NCI-H524 treated with DMSO at 0.1 percent for 48 hours (cell line): ENCODE measurements around the gene PARG.
"Not testable (repeated sequence)": the region's sequence is repeated elsewhere in the genome, so short reads cannot be mapped to it uniquely, and the experiment has no call there.

Source experiments
- DNase-seq: peaks from one replicate; lab custom pipeline; 2025; lab: John Stamatoyannopoulos, UW

PARG gene

DNA sequence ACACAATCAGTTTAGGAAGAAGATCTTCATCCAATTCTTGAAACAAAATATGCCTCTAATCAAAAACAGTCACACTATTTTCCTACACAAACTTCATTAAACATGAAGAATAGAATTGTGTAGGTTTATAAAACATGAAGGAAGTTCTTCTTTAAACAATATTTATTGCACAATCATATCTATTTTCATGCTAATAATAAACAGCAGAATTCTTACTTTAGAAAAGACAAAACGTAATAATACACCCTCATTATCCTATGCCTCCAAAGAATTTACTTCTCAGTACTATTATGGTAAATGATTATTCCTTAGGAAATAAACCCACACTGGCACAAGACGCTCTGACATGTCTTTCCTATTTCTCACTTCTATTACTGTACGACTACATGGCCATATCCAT, 41.4 kb downstream of the PARG start:
- not testable (repeated sequence) for DNase-seq

DNA sequence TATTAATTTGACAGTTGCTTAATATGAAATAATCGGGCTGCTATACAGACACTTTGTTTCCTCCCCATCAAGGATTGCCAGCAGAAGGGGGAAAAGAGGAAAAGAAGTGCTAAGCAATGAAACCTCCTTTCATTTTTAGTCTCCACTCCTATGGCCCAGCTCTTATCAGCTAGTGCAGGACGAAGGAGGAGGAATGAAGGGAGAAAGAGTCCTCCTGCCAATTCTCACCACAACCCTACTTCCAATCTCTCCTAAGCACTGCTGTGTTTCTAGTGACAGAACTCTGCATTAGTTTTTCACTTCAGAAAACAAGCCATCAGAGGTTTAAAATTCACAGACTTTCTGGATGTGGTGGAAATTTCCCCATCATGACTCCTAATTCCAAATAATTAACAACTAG, 41.8 kb downstream of the PARG start:
- DNase-seq, result not testable (repeated sequence)

DNA sequence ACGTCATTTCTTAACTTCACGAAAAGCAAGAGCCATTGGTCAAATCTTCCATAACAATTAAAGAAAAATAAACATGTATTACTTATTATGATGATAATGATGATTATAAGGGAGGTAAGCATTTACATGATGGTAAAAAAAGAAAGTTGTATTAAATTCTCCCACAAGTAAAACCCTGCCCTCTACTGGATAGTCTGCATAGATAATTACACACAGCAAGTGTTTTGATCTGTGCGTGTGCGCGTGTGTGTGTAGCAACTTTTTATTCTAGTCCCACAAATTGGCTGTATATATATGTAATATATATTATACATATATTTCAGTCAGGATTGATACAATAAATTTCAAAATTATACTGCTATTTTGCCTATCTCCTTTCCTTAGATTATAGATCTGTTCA, 51.8 kb downstream of the PARG start:
- not testable (repeated sequence) for DNase-seq

DNA sequence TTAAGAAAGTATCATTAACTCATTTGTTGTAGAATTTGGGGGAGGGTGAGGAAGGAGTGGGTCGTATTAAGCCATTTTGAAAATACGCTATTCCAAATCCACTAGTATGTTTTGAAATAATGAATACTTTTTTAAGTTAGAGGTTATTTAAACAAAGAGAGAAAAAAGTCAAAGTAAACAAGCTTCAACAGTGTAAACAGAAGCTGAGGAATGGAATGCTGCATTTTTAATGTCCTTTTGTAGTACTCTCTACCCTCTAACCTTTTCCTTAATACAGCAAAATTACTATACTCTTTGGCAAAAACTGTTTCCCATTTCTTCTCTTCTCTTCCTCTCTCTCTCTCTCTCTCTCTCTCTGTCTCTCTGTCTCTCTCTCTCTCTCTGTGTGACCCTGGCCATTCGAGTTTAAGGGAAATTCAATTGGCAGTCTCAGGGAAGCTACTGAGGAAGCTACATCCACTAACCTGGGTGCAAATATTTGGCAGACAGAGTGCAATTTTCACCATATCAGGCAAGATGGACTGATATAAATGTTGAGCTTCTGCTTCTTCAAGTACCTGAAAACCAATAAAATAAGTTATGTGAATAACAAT, 57.0 kb downstream of the PARG start:
- DNase-seq, result not testable (repeated sequence)

DNA sequence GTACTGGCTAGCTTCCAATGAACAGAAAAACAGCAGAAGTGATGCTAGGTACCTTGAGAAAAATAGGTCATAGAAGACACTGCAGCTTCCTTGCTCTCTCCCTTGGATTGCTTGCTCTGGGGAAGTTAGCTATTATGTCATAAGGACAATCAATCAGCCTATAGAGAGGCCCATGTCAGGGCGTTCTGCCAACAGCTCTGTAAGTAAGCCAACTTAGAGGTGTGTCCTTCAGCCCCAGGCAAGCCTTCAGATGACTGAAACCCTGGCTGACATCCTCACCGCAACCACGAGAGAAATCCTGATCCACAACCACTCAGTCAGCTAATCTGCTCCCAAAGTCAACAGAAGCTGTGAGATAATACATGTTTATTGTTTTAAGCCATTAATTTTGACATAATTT, 58.0 kb downstream of the PARG start:
- not testable (repeated sequence) for DNase-seq

DNA sequence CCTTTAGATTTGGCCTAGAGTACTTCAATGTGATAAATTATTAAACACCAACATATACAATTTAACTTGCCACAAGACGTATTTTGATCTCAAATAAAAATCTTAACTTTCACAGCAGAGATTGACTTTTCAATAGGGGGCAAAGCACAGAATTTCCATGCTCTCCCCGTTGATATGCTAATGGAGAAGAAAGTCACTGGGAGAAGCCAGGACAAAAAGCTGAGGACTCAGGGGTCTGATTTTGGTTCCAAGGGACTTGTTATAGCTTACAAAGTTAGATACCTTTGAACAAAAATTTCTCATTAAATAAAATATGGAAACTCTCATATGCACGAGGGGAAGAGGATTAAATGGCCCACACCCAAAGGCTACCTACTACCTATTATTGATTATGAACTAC, 59.5 kb downstream of the PARG start:
- not testable (repeated sequence) for DNase-seq

DNA sequence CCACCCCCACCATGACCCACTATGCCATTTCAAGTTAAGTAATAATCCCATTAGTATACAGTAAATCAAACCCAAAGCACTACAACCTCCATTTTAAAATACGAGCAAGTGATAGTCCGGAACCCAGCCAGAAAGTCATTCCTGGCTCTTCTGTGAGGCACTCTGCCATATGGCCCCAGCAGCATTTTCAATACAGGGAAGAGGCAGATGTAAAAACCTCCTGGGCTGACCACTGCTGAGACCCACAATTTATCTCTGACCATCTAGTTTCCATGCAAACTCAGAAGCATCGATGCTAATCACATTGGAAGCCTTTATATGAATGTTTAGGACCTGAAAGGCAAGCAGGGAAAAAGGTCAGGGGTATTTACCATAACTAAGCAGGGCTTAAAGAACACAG, 69.1 kb downstream of the PARG start:
- DNase-seq, result not testable (repeated sequence)

DNA sequence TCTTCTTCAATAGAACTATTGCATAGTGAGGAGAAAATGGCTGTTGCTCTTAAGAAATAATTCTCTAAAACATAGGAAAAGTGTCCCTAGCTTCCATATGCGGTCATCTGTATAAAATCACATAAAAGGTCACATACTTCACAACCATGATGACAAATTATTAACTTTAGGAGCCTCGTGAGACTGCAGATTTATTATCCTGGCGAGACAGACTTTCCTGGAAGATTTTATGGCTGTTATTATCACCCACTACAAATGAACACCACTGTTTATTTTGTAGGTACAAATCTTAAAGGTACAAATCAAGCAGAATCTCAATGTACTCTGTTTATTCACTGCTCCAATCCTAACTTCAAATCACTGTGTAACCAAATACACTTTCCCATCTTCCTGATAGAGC, 70.4 kb downstream of the PARG start:
- not testable (repeated sequence) for DNase-seq

DNA sequence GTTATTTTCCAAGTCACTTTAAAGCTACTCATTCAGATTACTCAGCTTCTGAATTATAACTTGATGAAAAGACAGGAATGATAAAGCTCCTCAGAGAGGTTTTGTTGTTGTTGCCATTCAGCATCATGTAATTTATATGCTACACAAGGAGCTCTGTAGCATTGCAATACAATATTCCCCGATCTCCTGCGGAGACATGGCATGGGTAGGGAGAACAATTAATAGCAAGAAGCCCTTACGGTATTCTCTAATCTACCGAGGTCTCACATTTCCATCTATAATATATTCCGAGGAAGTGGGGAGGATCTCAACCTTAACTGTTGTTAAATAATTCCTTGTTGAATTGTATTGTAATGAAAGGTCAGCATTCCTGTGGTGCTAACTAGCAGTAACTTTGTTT, 81.9 kb downstream of the PARG start:
- not testable (repeated sequence) for DNase-seq

DNA sequence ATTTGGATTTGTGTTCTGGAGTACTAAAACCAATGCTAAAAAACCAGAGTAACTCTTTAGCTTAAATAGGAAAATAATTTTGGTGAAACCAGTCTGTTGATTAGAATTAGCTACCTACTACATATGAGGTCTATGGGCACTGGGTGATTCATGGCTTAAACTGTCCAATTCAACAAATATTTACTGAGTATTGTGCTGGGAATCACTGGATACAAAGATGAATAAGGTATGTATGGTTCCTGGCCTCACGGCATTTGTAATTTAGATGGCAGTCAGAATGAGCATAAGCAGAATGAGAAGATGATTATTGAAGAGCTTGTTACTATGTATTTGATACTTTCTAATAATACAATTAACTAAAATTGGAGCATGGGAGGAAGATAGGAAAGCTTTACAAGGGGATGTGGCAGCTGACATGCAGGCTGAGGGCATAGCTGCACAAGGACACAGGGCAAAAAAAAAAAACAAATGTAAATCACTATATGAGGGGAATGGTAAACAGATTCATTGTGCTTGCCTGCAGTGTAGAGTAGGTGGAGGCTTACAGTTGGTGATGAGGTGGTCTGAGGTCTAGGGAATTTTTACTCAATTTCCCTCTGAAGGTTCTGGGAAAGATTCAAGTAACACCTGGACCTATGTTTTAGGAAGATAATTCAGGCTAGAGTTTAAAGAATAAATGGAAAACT, 83.0 kb downstream of the PARG start:
- DNase-seq, result not testable (repeated sequence)

DNA sequence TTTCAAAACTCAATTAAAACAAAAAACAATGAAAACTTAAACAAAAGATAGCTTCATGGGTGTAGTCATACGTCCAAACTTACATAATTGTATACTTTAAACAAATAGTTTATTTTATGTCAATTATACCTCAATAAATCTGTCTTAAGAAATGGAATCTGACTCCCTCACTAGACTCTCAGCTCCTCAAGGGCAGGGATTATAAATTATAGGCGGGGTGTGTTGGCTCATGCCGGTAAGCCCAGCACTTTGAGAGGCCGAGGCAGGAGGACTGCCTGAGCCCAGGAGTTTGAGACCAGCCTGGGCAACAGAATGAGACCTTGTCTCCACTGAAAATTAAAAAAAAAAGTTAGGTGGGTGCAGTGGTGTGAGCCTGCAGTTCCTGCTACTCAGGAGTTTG, 92.3 kb downstream of the PARG start:
- not testable (repeated sequence) for DNase-seq

DNA sequence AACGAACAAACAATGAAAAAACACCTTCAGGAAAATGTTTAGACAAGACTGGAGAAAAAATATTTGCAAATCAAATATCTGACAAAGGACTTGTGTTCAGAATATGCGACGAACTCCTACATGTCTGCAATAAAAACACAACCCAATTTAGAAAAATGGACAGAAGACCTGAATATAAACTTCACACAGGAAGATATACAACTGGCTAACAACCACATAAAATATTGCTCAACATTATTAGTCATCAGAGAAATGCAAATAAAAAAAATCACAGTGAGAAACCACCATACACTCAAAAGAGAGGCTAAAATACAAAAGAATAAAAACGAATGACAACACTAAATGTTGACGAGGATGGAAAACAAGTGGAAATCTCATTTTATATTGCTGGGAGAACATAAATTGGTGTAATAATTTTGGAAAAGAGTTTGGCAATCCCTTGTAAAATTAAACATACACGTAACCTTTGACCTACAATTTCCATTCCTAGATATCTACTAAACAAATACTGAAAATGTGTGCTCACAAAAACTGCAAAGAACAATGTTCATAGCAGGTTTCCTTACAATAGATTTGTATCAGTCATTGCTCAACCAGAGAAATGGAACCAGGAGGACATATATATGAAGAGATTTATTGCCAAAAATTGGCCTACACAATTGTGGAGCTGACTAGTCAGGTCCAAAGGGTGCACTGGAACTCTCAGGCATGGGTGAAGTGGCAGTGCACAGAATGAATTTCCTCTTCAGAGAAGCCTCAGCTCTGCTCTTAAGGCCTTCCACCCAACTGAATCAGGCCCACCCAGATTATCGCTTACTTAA, 96.8 kb downstream of the PARG start:
- DNase-seq, result no peak

DNA sequence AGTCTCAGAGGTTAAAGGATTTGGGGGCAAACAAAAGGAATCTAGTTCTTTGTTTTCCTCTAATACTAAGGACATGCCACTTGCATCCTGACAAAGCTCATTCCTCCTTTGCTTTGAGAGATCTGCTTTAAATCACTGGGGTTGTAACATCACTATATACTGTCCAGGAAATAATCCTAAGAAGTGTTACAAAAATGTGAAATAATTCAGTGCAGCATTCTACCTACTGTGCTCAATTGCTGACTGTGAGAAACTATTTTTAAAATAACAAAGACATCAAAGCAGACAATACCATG, 99.5 kb downstream of the PARG start:
- not testable (repeated sequence) for DNase-seq

DNA sequence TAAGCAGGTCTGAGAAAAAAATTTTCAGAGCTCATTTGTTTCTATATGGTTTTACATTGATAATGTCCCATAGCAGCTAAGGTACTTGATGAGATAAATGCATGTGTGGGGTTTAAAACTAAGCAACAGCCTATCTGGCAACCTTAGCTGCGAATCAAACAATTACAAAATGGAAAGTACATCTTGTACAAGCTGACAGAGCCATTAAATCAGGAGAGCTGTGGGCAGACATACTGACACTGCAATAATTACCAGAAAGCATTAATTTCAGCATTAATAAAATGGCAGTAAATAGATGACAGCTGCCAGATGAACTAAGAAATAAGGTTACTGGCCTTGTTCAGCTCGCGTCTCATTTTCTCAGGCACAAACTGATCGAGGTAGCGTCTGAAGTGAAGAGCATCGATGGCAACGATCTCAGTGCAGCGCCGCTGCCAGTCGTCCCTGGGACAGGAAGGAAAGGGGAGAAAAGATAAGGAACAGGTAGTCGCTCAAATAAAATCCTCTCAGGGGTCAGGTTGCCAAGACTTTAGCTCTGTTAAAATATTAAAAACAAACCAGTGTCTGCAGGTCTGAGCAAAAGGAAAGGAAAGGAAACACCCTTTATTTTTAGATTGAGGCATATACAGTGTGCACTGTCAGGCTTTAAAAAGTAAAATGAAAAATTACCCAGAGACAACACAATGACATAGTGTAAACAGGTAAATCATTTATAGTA, 100.1 kb downstream of the PARG start:
- DNase-seq, result no peak

DNA sequence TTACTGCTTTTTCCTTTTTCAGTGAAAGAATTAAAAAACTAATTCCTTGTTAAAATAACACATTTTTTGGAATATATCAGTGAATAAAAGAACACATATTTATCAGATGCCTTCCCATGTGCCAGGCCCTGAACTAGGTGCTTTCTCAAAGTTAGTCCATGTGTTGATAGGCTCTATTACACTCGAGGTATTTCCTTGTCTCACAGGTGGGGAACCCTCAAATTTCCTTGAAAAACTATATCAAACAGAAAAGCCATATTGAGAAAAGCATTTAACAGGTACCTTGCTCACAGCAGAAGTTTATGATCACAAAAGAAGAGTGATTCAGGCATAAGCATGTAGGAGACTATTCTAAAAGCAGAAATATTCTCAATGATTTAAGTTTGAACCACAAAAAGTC, 104.1 kb downstream of the PARG start:
- no peak for DNase-seq

DNA sequence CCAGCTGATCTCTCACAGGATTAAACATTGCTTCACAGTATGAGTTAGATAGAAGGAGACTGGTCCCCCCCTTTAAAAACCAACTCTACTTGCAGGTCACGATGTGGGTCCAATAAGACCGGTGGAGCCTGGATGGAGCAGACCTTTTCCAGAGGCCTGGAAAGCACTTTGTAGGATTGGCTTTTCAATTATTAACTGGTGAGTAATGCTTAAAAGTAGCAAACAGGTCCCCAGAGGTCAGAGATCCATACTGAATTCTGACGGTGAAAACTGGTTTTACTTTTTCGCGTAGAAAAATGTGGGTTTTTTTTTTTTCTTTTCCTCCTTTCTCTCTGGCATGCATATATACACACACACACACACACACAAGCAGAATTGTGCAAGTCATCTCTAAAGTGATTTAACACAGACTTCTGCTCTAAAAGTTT, 104.8 kb downstream of the PARG start:
- DNase-seq, result no peak

DNA sequence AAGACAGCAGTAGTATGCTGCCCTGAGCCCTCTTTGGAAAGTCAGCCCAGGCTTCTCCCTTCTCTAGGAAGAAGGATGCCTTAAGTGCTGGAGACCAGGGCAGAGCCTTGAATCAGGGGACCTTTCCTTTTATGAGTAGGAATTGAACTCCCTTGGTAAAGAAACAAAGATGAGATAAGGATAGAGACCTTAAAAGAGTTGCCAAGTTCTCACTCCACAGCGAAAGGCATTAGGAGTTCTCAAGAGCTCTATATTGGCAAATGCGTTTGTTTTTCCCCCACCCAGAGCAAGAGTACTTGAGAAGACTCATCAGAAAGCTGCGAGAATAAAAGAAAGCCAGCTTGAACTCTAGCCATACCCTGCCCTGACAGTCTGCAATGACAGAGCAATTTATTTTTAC, 106.9 kb downstream of the PARG start:
- no peak for DNase-seq

DNA sequence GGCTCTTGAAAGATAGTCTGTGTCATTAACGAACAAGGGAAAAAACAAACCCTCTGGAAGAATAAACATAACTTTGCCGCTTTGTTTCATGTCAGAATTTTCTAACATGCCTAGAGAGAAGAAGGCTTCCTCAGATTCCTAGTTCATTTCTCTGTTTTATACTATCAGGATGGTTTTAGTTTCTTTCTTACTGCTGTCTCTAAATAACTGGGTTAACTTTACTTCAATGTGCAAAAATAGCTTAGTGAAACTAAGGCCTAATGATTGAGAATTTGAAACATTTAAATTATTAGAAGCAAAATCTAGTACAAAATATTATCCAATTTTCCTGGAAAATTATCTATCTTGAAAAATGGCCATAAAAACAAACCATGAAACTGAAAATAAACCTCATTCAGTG, 107.6 kb downstream of the PARG start:
- DNase-seq, result no peak

DNA sequence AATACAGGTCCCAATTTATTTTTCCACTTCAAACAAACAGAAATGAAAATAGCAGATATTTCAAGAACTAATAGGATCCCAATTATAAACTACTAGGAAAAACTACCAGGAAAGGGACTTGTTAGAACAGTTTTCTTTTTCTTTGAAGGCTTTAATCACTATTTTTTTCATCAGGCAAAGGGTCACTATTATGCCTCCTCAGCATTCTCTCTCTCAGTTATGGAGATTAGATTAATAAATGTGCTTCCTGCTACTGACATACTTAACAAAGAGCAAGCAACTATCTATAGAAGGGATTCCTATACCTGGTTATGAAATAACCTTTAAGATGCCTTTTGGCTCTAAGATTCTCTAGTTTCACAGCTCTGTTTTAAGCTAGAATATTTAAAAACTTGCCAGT, 108.7 kb downstream of the PARG start:
- no peak for DNase-seq

DNA sequence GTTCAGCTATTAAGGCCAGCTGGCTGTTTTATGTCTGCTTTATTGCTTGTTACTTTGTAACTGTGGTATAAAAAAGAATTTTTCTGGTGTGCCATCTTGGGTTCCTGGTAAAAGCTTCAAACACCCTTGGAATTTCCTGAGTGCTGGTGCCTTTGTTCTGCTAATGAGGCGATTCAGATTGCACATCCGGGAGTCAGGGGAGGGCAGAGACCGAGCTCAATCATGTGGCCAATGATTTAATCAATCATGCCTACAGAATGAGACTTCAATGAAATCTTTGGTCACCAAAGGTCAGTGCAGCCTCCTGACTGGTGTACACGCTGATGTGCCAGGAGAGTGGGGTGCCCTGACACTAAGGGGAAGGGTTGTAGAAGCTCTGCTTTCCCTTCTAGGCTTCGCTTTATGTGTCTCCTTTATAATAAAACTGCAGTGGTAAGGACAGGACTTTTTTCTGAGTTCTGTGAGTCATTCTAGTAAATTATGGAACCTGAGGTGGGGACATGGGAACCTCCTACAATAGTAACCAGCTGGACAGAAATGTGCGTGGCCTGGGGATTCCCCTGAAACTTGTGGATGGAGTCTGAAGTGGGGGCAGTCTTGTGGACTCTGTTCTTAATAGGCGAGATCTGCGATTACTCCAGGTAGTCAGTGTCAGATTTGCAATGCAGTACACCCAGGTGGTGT, 110.3 kb downstream of the PARG start:
- no peak for DNase-seq

DNA sequence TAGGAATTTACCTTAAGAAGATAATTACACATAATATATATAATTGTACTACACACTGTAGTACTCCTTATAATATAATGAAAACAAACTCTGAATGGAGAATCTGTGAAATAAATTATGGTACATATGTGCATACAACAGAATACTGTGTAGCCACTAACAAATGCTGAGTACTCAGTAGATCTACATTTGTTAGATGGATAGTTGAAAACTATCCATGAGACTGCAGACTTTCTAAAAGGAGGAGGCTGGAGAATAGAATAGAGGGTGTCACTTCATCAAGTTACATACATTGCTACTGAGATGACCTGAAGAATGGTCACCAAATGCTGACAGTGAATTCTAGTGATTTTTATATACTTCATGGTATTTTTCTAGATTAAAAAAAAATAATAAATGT, 111.0 kb downstream of the PARG start:
- DNase-seq, result no peak

DNA sequence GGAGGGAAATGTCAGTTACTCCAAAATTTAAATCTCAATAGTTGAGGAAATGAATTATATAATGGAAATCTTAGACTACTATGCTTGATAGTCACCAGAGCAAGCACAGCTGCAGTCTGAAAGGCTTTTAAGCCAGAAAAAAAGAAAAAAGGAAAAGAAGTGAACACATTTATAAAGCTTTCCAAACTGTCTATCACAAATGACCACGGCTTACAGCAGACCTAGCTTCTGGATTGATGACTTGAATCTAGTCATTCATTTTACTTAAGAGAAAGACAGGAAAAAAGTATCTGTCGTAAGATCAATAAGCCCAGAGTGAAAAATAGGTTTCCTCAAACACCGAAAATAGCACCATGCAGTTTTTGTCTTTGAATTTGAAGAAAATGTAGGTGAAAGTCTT, 111.8 kb downstream of the PARG start:
- no peak for DNase-seq
